ENCODE measurements around the gene MRPL34. TPM values are rescaled to one million over a fixed set of nuclear protein-coding genes. Genes with fewer than 3 reads are reported as not detected.

Gene MRPL34
- total and polyA plus RNA-seq, 2 donors (not counting 1 experiment from before 2014, with no cell fraction given) = 27.5 to 44.8 TPM

GRCh38 chr19:17275441-17276175 lies 30.1 kb upstream of the MRPL34 start:
- Histone ChIP-seq H3K27me3 (ENCODE audit: control insufficient read depth, insufficient read depth, low read length) (no peaks in the 10 kb centered on the region), H3K9ac (ENCODE audit: insufficient read depth, low read length) (no peak overlapping the region), H4K20me1 (ENCODE audit: control insufficient read depth, extremely low read depth, insufficient read depth, low read length) (no peaks in the 10 kb centered on the region), H3K36me3 (ENCODE audit: control insufficient read depth, insufficient read depth, low read length) (peaks cover 18% of the 10 kb centered on the region), H3K4me1 (ENCODE audit: control insufficient read depth, extremely low read depth, insufficient read depth, low read length) (no peaks in the 10 kb centered on the region), H2AFZ (ENCODE audit: low read length) (no peak overlapping the region), H3K4me3 (replicated peaks in 1 of 4; ENCODE audit: control extremely low read depth in 1 of 4, insufficient read depth in 1 of 4, low read depth in 3 of 4, low read length in 4 of 4) (no peak overlapping the region), H3K9me3 (ENCODE audit: control insufficient read depth, insufficient read depth, low read depth, low read length) (no peaks in the 10 kb centered on the region), H3K79me2 (ENCODE audit: control insufficient read depth, insufficient read depth, low read length) (no peaks in the 10 kb centered on the region), H3K27ac (ENCODE audit: insufficient read depth, low read length) (no peak overlapping the region), H3K4me2 (ENCODE audit: extremely low read depth, insufficient read depth, low read length) (no peak overlapping the region)
- TF ChIP-seq, protein P1, sequence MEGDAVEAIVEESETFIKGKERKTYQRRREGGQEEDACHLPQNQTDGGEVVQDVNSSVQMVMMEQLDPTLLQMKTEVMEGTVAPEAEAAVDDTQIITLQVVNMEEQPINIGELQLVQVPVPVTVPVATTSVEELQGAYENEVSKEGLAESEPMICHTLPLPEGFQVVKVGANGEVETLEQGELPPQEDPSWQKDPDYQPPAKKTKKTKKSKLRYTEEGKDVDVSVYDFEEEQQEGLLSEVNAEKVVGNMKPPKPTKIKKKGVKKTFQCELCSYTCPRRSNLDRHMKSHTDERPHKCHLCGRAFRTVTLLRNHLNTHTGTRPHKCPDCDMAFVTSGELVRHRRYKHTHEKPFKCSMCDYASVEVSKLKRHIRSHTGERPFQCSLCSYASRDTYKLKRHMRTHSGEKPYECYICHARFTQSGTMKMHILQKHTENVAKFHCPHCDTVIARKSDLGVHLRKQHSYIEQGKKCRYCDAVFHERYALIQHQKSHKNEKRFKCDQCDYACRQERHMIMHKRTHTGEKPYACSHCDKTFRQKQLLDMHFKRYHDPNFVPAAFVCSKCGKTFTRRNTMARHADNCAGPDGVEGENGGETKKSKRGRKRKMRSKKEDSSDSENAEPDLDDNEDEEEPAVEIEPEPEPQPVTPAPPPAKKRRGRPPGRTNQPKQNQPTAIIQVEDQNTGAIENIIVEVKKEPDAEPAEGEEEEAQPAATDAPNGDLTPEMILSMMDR (conservative IDR thresholded peaks at IDR 0.05 in 1 of 2, IDR thresholded peaks at IDR 0.05 in 1 of 2; ENCODE audit: low read depth in 1 of 2, low read length in 2 of 2) = no peak
- no peak for TF ChIP-seq EZH2 (IDR thresholded peaks at IDR 0.05; ENCODE audit: low read length, missing control alignments)
- DNase-seq (ENCODE audit: low read depth in 2 of 2) = no peak

GRCh38 chr19:17279436-17279835 lies 26.2 kb upstream of the MRPL34 start:
- H3K27ac ChIP-seq (ENCODE audit: insufficient read depth, low read length) = no peak overlapping the region
- no peaks in the 10 kb centered on the region for H3K4me1 ChIP-seq (ENCODE audit: control insufficient read depth, extremely low read depth, insufficient read depth, low read length)
- no peak overlapping the region for H3K9ac ChIP-seq (ENCODE audit: insufficient read depth, low read length)
- TF ChIP-seq, protein P1 (conservative IDR thresholded peaks at IDR 0.05 in 1 of 2, IDR thresholded peaks at IDR 0.05 in 1 of 2; ENCODE audit: low read depth in 1 of 2, low read length in 2 of 2) = no peak
- no peak for TF ChIP-seq EZH2 (IDR thresholded peaks at IDR 0.05; ENCODE audit: low read length, missing control alignments)
- H3K9me3 ChIP-seq (ENCODE audit: control insufficient read depth, insufficient read depth, low read depth, low read length) = no peaks in the 10 kb centered on the region
- DNase-seq (ENCODE audit: low read depth in 2 of 2) = no peak
- H3K36me3 ChIP-seq (ENCODE audit: control insufficient read depth, insufficient read depth, low read length) = peaks cover 9% of the 10 kb centered on the region
- H4K20me1 ChIP-seq (ENCODE audit: control insufficient read depth, extremely low read depth, insufficient read depth, low read length) = no peaks in the 10 kb centered on the region
- H3K4me2 ChIP-seq (ENCODE audit: extremely low read depth, insufficient read depth, low read length) = no peak overlapping the region
- no peak overlapping the region for H2AFZ ChIP-seq (ENCODE audit: low read length)
- H3K27me3 ChIP-seq (ENCODE audit: control insufficient read depth, insufficient read depth, low read length) = no peaks in the 10 kb centered on the region
- H3K4me3 ChIP-seq (replicated peaks in 1 of 4; ENCODE audit: control extremely low read depth in 1 of 4, insufficient read depth in 1 of 4, low read depth in 3 of 4, low read length in 4 of 4) = no peak overlapping the region
- H3K79me2 ChIP-seq (ENCODE audit: control insufficient read depth, insufficient read depth, low read length) = no peaks in the 10 kb centered on the region

DNA sequence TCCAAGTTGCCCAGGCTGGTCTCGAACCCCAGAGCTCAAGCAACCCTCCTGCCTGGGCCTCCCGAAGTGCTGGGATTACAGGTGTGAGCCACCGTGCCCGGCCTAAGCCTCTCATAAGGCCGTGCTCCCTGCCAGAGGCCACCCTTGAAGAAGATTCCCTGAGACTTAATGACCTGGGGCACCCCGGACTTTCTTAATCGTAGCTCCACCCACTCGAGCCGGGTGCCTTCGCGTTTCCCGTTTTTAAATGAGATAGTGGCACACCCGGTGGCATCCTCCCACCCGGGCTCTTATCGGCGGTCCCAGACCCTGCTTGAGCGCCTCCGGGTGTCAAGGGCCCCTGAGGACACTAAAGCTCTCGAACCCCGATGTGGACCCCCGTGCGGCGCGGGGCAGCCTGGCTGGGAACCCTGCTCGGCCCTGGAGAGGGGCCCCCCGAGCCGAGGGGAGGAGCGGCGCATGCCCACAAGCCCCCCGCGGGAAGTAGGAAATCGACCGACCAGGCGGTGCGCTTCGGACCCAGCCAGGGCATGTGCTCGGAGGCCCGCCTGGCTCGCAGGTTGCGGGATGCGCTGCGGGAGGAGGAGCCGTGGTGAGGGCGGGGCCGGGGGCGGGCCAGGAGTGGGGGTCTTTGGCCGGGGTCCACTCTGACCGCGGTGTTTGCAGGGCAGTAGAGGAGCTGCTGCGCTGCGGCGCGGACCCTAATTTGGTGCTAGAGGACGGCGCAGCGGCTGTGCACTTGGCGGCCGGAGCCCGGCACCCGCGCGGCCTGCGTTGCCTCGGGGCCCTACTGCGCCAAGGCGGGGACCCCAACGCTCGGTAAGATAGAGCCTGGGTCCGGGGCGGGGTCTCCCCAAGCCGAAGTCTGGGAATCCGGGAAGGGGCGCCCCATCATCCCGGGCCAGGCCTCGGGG lies 24.0 kb upstream of the MRPL34 start, which contains the start of gene ANKLE1:
Gene ANKLE1 (plus strand): TSS at position 511 of the 914 bp plus-strand sequence. CDS start 20 bp downstream, at position 531.
- peaks cover 6% of the 10 kb centered on the region for H3K36me3 ChIP-seq (ENCODE audit: control insufficient read depth, insufficient read depth, low read length)
- no peaks in the 10 kb centered on the region for H3K79me2 ChIP-seq (ENCODE audit: control insufficient read depth, insufficient read depth, low read length)
- TF ChIP-seq, protein P1 (conservative IDR thresholded peaks at IDR 0.05 in 1 of 2, IDR thresholded peaks at IDR 0.05 in 1 of 2; ENCODE audit: low read depth in 1 of 2, low read length in 2 of 2) = no peak
- no peak for TF ChIP-seq EZH2 (IDR thresholded peaks at IDR 0.05; ENCODE audit: low read length, missing control alignments)
- H3K27me3 ChIP-seq (ENCODE audit: control insufficient read depth, insufficient read depth, low read length) = no peaks in the 10 kb centered on the region
- H3K9ac ChIP-seq (ENCODE audit: insufficient read depth, low read length) = peak within 1 kb of the TSS; percentile 20
- no peaks in the 10 kb centered on the region for H3K9me3 ChIP-seq (ENCODE audit: control insufficient read depth, insufficient read depth, low read depth, low read length)
- H3K27ac ChIP-seq (ENCODE audit: insufficient read depth, low read length) = no peak within 1 kb of the TSS
- H3K4me2 ChIP-seq (ENCODE audit: extremely low read depth, insufficient read depth, low read length) = peak within 1 kb of the TSS; percentile 75
- H4K20me1 ChIP-seq (ENCODE audit: control insufficient read depth, extremely low read depth, insufficient read depth, low read length) = no peaks in the 10 kb centered on the region
- H3K4me1 ChIP-seq (ENCODE audit: control insufficient read depth, extremely low read depth, insufficient read depth, low read length) = no peaks in the 10 kb centered on the region
- H3K4me3 ChIP-seq (replicated peaks in 1 of 4; ENCODE audit: control extremely low read depth in 1 of 4, insufficient read depth in 1 of 4, low read depth in 3 of 4, low read length in 4 of 4) = peak within 1 kb of the TSS; percentile 11 to 48 (median 21)
- DNase-seq (ENCODE audit: low read depth in 2 of 2) = no peak
- peak within 1 kb of the TSS; percentile 55 for H2AFZ ChIP-seq (ENCODE audit: low read length)
